ENCODE measurements around the gene TMUB1.

The TMUB1 gene

DNA sequence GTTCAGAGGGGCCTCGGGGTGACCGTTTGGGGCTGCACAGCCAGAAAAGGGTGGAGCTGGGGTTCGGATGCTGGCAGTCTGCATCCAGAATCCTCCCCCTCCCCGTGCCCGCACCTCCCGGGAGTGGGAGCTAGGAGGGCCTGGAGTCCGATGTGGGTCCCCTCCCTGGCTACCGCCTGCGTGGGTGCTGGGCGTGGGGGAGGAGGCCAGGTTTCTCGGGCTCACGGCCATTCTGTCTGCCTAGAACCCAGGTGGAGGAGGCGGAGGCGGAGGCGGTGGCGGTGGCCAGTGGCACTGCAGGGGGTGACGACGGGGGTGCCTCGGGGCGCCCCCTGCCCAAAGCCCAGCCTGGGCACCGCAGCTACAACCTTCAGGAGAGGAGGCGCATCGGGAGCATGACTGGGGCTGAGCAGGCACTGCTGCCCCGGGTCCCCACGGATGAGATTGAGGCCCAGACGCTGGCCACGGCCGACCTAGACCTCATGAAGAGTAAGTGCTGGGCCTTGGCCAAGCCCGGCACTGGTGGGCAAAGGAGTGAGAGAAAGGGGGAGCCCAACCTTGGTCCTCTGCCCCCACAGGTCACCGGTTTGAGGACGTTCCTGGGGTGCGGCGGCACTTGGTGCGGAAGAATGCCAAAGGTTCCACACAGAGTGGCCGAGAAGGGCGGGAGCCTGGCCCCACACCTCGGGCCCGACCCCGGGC is 16.9 kb downstream of the TMUB1 start:
- DNase-seq, result no peak

GRCh38 chr7:151065516-151065915 is 17.8 kb downstream of the TMUB1 start:
- DNase-seq, result no peak

DNA sequence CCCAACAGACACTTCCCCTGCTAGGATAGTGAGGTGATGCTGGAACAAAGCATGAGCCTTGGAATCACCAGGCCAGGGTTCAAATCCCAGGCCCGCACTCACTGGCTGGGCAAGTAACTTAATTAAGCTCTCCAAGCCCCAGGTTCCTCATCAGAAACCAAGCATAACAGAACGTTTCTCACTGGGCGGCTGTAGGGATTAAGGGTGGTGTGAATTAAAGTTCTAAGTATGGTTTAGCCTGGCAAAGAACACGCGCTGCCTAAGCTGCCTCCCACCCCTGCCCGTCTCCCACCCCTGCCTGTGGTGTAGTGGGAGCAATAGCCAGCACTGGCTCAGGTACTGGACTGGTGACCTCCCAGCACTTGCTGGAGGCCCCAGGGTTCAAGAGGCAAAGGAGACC is 18.3 kb downstream of the TMUB1 start:
- DNase-seq, result no peak

DNA sequence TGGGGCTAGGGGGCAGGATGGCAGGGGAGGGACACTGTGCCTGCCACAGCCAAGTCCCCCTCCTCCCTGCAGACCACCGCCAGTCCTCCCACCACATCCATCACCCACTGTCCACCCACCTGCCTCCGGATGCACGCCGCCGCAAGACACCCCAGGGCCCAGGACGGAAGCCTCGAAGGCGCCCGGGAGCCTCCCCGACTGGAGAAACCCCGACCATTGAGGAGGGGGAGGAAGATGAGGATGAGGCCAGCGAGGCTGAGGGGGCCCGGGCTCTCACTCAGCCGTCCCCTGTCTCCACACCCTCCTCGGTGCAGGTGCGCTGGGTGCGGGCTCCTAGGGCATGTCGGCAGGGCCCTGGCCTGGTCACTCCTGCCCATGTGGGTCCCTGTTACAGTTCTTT is 18.8 kb downstream of the TMUB1 start:
- DNase-seq, result no peak

- DNase-seq, result no peak
These were observed 20.1 kb downstream of the TMUB1 start for GRCh38 chr7:151063212-151063561.

GRCh38 chr7:151062399-151063211 is 20.7 kb downstream of the TMUB1 start:
- DNase-seq, result no peak

- DNase-seq, result no peak
These were observed 21.2 kb downstream of the TMUB1 start for GRCh38 chr7:151062111-151062398.

DNA sequence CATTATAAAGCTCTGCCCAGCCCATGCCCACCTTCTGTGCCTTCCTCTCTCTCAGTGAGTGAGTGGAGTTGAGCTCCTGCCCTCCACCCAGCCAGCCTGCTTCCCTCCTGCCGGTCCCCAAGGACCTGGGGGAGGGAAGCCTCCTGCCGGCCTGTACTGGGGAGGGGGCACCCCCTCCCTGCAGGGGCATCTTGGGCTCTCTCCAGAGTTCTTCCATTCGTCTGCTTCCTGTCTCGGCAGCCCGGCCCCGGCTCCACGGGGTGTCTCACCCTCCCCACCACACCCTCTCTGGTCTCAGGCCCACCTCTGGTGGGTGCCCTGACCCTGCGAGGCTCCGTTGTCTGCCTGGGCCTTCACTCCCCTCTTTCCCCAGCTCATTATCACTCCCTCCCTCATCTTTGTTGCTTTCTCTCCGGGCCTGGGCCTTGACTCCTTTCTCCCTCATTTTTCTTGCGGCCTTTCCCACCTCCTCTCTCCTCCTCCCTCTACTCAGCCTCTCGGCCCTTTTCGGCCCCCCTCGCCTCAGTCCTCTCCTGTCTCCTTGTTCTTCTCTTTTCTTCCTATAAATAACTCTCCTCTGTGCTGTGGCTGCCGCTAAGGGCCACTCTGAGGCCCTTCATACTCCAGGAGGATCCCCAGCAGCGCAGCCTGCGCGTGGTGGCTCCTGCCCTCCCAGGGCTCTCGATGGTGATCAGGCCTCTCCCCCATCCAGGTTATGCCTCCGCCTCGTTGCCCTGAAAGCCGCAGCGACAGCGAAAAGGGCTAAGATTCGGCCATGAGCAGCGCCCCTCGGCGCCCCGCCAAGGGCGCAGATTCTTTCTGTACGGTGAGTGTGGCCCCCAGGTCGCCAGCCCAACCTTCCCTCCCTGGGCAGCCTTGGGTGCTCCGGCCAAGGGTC is 21.8 kb downstream of the TMUB1 start:
- DNase-seq, result no peak

DNA sequence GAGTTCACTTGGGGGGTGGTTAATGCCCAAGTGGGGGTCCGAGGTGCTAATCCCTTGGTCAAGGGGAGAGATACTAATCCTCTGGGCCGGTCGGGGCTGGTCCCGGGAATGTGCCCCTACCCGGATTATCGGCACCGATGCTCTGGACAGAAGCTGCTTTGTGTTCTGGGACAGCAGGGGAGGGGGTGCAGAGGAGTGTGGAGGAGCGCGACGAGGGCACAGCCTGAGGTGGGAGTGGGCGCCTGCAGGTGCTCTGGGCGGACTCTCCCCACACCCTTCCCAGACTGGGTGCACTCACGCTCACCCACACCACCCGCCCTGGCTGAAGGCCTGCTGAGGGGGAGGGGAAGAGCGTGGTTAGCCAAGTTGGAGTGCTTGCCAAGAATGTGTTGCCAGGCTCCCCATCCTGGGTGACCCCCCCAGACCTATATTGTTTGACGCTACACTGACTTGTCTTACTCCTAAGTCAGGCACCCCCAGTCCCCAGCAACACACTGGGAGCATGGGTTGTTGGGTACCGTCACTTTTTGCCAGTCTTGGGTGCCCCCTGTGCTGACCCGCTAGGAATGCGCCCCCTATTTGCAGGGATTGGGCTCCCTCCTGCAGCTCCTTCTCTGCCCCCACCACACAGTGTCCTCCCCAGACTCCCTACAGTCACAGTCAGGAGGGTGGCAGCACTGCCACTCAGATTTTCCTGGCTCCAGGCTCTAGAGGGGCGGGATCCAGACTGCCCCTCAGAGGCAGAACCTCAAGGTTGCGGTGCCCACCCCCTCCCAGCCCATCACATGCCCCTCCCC is 22.7 kb downstream of the TMUB1 start:
- DNase-seq, result peak in 1 of 2 donors; percentile 20

GRCh38 chr7:151060113-151060415 is 23.2 kb downstream of the TMUB1 start:
- DNase-seq, result no peak

DNA sequence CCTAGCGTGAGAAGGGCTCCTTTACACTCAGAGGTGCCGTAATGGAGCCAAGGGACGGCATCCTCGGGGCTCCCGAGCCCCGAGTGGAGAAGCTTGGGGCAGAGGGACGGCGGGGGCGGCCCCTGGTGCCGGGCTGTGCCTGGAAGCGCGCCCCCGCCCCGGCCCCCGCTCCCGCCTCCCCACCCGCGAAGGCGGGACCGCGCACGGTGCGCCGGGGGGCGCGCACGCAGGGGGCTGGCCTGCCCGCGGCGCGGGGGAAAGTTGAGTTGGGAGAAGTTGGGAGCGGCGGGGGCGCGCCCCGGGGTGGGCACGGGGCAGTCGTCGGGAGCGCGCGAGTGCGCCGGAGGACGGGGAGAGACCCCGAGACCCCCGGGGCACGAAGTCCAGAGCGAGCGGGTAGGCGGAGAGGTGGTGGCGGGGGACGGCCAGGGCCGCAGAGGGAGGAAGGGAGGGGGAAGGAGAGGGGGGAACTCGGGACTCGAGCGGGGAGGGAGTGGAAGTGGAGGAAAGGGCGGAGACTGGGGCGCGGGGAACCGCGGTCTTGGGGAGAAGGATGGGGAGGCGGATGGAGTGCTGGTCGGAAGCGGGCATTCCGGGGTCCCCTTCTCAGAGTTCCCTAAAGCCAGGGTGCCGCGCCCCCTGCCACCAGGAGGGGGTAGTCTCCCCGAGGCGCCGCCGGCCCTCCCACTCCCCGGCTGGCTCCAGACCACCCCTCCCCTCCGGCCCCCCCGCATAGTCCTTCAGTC is 23.8 kb downstream of the TMUB1 start, which contains the start of gene SLC4A2:
Gene SLC4A2 (plus strand): TSS at position 223 of the 746 bp plus-strand sequence. CDS start 2,399 bp downstream, outside the sequence.
- peak; percentile 54 to 76 for DNase-seq

- peak in 1 of 2 donors; percentile 36 for DNase-seq
These were observed 24.4 kb downstream of the TMUB1 start for GRCh38 chr7:151058781-151059366.

DNA sequence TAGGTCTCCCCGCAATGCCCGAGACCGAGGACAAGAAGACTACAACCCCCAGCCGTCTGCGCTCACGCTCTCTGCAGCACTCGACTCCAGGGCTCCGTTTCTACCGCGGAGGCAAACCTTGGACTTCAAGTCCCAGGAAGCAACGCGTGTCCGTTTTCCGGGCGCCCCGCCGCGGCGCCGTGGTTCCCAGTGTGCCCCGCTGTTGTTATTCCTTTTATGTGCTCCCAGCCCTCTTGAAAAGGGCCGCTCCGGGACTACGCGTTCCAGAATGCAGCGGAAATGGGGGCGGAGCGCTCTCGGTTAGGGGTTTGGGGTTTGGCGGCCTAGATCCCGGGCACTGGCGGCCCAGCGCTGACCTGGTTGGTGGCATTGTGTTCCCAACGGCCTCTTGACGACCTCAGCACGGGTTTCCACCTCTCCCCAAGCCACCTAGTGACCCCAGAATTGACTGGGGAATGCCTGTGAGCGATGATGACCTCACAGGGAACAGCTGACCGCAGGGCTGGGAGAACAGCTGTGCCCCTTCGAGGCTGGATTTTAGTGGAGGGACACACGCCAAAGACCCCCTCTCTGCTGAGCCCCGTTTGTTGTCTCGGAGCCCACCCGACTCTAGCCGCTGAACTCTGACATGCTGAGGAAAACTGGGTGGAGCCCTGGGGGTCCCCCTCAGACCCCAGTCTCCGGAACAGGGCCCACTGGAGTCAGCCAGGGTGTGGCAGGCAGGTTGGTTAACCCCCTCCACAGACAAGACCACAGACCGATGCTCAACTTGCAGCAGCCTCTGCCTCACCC is 25.1 kb downstream of the TMUB1 start:
- peak; percentile 98 to 99 for DNase-seq

GRCh38 chr7:151057506-151057988 is 25.7 kb downstream of the TMUB1 start, which contains the start of gene CDK5:
CDK5 (minus strand) TSS chr7:151057897; CDS start chr7:151057848, 49 bp downstream.
- DNase-seq, result no peak

- DNase-seq, result no peak
These were observed 26.4 kb downstream of the TMUB1 start for GRCh38 chr7:151056666-151057505.

DNA sequence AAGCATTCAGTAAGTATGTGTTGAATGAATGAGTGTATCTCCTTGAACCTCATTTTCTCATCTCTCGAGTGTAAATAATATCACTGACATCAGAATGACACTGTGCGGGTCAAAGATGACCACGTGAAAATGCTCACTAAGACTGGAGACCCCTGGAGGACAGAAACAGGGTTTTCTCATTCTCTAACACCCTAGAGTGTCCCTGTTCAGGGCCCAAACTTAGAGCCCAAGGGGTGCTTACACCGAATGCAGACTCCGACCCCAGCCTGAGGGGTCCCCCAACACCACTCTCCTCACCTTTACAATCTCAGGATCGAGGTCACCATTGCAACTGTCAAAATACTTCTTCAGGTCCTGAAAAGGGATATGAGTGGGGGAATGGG is 27.0 kb downstream of the TMUB1 start:
- DNase-seq, result no peak

GRCh38 chr7:151053751-151054150 is 29.5 kb downstream of the TMUB1 start:
- no peak for DNase-seq

DNA sequence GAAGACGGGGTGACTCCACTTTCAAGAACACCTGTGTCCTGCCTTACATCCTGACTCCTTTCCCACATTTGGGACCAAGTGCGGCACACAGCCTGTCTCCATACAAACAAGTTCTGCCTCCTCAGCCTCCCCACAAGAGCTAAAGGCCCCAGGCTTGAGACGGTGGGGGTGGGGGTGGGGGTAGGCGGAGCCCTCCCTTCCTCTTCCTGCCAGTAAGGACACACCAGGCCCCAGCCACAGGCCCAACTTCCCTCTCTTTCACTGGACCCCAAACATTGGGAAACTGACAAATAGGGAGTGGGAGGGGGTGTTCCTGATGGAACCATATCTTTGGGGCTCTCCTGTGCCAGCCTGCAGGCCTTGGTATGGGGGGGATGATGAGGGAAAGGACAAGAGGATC is 30.2 kb downstream of the TMUB1 start:
- DNase-seq, result no peak

- DNase-seq, result peak; percentile 38 to 63
These were observed 32.2 kb downstream of the TMUB1 start for GRCh38 chr7:151051108-151051507.
